D721Med (cell line): Measurements from ENCODE around the gene SCEL.

Source experiments
- DNase-seq: peaks from one replicate; pipeline ENCODE4 v3.0.0; 2011; ENCODE audit warnings: low spot score; ENCODE audit not compliant: insufficient read length
- FAIRE-seq: peaks from 2 replicates; lab custom pipeline; 2011; peaks lifted over from hg19 to GRCh38; lab: Jason Lieb, UNC
- CTCF ChIP-seq: IDR thresholded peaks from 2 replicates; pipeline ENCODE4 v1.5.1; 2012; ENCODE audit warnings: mild to moderate bottlenecking, control low read depth; ENCODE audit not compliant: insufficient read depth; ENCODE audit errors: missing control alignments

SCEL gene

GRCh38 chr13:77678691-77679235, 143.3 kb downstream of the SCEL start:
- TF ChIP-seq CTCF: no peak
- FAIRE-seq: no peak
- no peak for DNase-seq

GRCh38 chr13:77687799-77688198, 152.3 kb downstream of the SCEL start:
- no peak for TF ChIP-seq CTCF
- FAIRE-seq (no peak), DNase-seq (no peak)

GRCh38 chr13:77691871-77692270, 156.4 kb downstream of the SCEL start:
- DNase-seq (no peak), FAIRE-seq (no peak)
- no peak for TF ChIP-seq CTCF

- no peak for FAIRE-seq
- no peak for DNase-seq
- no peak for TF ChIP-seq CTCF
Observed at GRCh38 chr13:77692746-77693448, 157.4 kb downstream of the SCEL start.

- no peak for TF ChIP-seq CTCF
- DNase-seq (no peak), FAIRE-seq (no peak)
Observed at GRCh38 chr13:77693449-77693940, 158.0 kb downstream of the SCEL start.
